Suppressor macrophage treated with lipopolysaccharide for 1 hour (primary cell): ENCODE data around the gene MSMB.
"Not testable (repeated sequence)": the region's sequence is repeated elsewhere in the genome, so short reads cannot be mapped to it uniquely, and the experiment has no call there.

Experiments used
- DNase-seq, 3 donors: peaks; one replicate each; pipeline ENCODE4 v3.0.0-alpha.2; 2020 to 2022

The MSMB gene

GRCh38 chr10:46004963-46005362 is 41.1 kb downstream of the MSMB start:
- DNase-seq, result no peak

- DNase-seq, result no peak
These were observed 43.0 kb downstream of the MSMB start for GRCh38 chr10:46002916-46003693.

DNA sequence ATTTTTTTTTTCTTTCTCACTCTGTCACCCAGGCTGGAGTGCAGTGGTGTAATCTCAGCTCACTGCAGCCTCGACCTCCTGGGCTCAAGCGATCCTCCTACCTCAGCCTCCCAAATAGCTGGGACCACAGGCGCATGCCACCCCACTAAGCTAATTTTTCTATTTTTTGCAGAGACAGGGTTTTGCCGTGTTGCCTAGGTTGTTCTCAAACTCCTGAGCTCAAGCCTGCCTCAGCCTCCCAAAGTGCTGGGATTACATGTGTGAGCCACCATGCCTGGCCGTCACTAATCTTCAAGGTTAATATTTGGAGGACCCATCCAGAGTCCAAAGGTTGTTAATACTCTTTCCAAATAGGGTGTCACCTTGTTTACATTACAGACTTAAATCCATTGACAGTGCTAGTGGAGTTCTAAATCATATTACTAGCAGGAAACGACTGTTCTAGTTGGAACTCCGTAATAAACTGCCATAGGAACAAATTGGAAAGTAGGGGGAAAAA is 43.8 kb downstream of the MSMB start:
- DNase-seq, result not testable (repeated sequence)

DNA sequence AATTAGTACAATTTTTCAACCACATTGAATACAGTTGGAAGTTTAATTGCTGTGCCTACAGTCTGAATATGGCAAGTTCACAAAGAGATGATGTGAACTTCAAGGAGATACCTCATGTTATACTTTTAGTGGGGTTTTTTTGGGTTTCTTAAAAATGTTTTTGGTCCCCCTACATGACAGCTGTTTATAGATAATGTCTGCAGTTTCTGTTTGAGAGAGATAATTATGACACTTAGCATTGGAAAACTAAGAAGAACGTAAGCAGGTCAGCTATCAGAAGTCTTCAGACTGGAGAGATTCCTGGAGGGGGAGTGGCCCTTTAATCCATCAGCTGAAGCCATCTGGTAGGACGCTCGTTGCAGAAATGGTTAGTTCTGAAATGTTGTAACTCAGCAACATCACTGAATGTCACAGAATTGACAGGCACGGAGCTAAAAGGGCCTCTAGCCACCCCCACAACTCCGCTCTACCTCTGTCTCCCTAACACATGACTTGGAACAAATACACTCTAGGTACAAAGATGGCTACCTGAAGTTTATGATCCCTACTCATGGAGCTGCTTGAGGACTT is 44.8 kb downstream of the MSMB start:
- DNase-seq, result no peak

DNA sequence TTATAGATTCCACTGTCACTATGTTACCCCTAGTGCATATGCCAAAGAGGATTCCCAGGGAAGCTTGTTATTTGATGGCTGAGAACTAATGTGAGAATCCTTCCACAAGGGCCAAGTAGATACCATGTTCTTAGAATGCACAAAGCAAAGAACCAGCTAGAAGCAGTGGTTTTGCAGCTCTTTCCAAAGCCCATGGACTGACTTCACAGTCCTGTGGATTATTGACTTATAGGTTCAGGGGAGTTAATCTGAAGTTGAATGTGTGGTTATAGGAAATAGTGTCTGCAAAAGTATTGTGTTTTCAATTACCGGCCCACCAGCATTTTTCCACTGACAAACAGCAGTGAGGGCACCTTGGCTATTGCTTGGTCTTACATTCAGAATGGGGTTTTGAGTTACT is 45.5 kb downstream of the MSMB start:
- no peak for DNase-seq

DNA sequence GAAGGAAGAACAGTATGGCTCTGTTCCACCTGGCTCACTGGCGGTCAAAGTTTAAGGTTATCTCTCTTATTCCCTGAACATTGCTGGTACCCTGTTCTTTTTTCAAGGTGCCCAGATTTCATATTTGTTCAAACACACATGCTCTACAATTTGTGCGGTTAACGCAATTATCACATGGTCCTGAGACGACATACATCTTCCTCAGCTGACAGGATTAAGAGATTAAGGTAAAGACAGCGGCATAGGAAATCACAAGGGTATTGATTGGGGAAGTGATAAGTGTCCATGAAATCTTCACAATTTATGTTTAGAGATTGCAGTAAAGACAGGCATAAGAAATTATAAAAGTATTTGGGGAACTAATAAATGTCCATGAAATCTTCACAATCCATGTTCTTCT is 46.1 kb downstream of the MSMB start:
- not testable (repeated sequence) for DNase-seq

- no peak for DNase-seq
These were observed 47.9 kb downstream of the MSMB start for GRCh38 chr10:45997994-45998763.

- DNase-seq, result no peak
These were observed 48.5 kb downstream of the MSMB start for GRCh38 chr10:45997557-45997956.

- DNase-seq, result not testable (repeated sequence)
These were observed 60.5 kb downstream of the MSMB start for GRCh38 chr10:45985590-45985989.

DNA sequence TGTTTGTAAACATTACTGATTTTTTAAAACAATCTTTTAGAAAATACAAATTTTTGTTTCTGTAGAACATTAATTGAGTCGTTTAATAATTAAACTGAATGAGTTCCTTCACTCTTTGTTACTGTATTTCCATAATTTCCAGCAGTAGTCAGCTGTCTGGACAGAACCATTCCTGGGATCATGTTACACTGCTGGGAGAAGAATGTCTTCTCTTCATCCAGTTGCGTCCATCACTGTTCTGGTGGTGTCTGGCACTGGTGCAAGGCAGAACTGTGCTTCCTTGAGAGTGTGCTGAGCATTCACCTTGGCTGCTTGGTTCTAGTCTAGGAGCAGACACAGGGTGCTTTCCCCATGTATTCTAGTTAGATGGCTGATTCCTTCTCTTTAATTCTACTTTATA is 61.6 kb downstream of the MSMB start:
- not testable (repeated sequence) for DNase-seq

GRCh38 chr10:45983538-45984186 is 62.4 kb downstream of the MSMB start:
- peak; percentile 62 to 71 (median 68) for DNase-seq
